A673 (cell line): ENCODE measurements around the gene FAM89B.

Experiments
- CTCF ChIP-seq: fragments of 300-800, 200-600 bp; sonication (generic); conservative IDR thresholded peaks from 2 replicates; pipeline ENCODE4 v1.5.1; 2017; ENCODE audit warnings: low read depth, mild to moderate bottlenecking, antibody characterized with exemption, low read length, moderate library complexity, mixed read lengths
- EZH2 ChIP-seq: fragments of 200-600 bp; sonication (generic); IDR thresholded peaks from 2 replicates; pipeline ENCODE4 v1.6.1; 2017; ENCODE audit warnings: borderline replicate concordance, low read depth, mild to moderate bottlenecking, mixed read lengths, antibody characterized with exemption, low read length; ENCODE audit not compliant: poor library complexity, severe bottlenecking

GRCh38 chr11:65617990-65618751 is 45.8 kb downstream of the FAM89B start:
- no peak for TF ChIP-seq CTCF
- TF ChIP-seq EZH2: no peak
